MM.1S (cell line): Measurements from ENCODE around the gene MMP3.

Experiments
- DNase-seq: peaks from one replicate; pipeline ENCODE4 v3.0.0-alpha.2; 2015
- H2AFZ ChIP-seq: fragments of 300-600 bp; sonication (generic); 2 replicates; pipeline ENCODE4 v1.6.0; 2016; ENCODE audit warnings: antibody characterized with exemption, low read length
- H3F3A ChIP-seq: fragments of 300-600 bp; sonication (generic); 2 replicates; pipeline ENCODE4 v1.6.1; 2016; ENCODE audit warnings: mild to moderate bottlenecking, antibody characterized with exemption, low read length, moderate library complexity, mixed read lengths; ENCODE audit not compliant: insufficient read depth
- H3K27ac ChIP-seq: fragments of 300-600 bp; sonication (generic); 2 replicates; pipeline ENCODE4 v1.5.1; 2016; ENCODE audit warnings: mild to moderate bottlenecking, low read length
- H3K27me3 ChIP-seq: fragments of 300-600 bp; sonication (generic); replicated peaks from 2 replicates; pipeline ENCODE4 v1.6.0; 2016; ENCODE audit warnings: low read length; ENCODE audit not compliant: insufficient read depth
- H3K36me3 ChIP-seq: fragments of 300-600 bp; sonication (generic); replicated peaks from 2 replicates; pipeline ENCODE4 v1.6.1; 2016; ENCODE audit warnings: mild to moderate bottlenecking, low read length, mixed read lengths; ENCODE audit not compliant: insufficient read depth
- H3K4me1 ChIP-seq: fragments of 300-600 bp; sonication (generic); 2 replicates; pipeline ENCODE4 v1.6.1; 2016; ENCODE audit warnings: low read length, mixed read lengths
- H3K4me2 ChIP-seq: fragments of 300-600 bp; sonication (generic); 2 replicates; pipeline ENCODE4 v1.6.0; 2016; ENCODE audit warnings: low read depth, low read length
- H3K4me3 ChIP-seq: fragments of 300-600 bp; sonication (generic); 2 replicates; pipeline ENCODE4 v1.5.1; 2016; ENCODE audit warnings: low read length, mixed read lengths
- H3K79me2 ChIP-seq: fragments of 300-600 bp; sonication (generic); 2 replicates; pipeline ENCODE4 v1.6.1; 2016; ENCODE audit warnings: mixed run types, low read length, mixed read lengths
- H3K9ac ChIP-seq: fragments of 300-600 bp; sonication (generic); 2 replicates; pipeline ENCODE4 v1.6.1; 2016; ENCODE audit warnings: low read length, mixed read lengths
- H3K9me2 ChIP-seq: fragments of 300-600 bp; sonication (generic); replicated peaks from 2 replicates; pipeline ENCODE4 v1.6.1; 2016; ENCODE audit warnings: mild to moderate bottlenecking, low read length, mixed read lengths; ENCODE audit not compliant: insufficient read depth
- H3K9me3 ChIP-seq: fragments of 300-600 bp; sonication (generic); replicated peaks from 2 replicates; pipeline ENCODE4 v1.6.1; 2016; ENCODE audit warnings: mild to moderate bottlenecking, low read length, mixed read lengths; ENCODE audit not compliant: insufficient read depth
- H4K20me1 ChIP-seq: fragments of 300-600 bp; sonication (generic); 2 replicates; pipeline ENCODE4 v1.6.1; 2016; ENCODE audit warnings: mild to moderate bottlenecking, low read length, moderate library complexity, mixed read lengths; ENCODE audit not compliant: insufficient read depth
- CTCF ChIP-seq: fragments of 300-600 bp; sonication (generic); IDR thresholded peaks from 2 replicates; pipeline ENCODE4 v1.5.1; 2016; ENCODE audit warnings: antibody characterized with exemption, low read length, mixed read lengths
- EZH2 ChIP-seq: fragments of 300-600 bp; sonication (generic); optimal IDR thresholded peaks from 2 replicates; pipeline ENCODE3; 2017; ENCODE audit warnings: low read depth, mild to moderate bottlenecking, antibody characterized with exemption, low read length, mixed read lengths
- EZH2phosphoT487 ChIP-seq: fragments of 300-600 bp; sonication (generic); IDR thresholded peaks from 2 replicates; pipeline ENCODE4 v1.6.1; 2018; ENCODE audit warnings: antibody characterized with exemption, low read length

MMP3 gene

GRCh38 chr11:102836290-102836875, 7.0 kb downstream of the MMP3 start:
- Histone ChIP-seq H3K27me3 (no peaks in the 10 kb centered on the region), H3K9ac (no peak overlapping the region), H3K9me2 (no peaks in the 10 kb centered on the region), H2AFZ (no peak overlapping the region), H3K27ac (no peak overlapping the region), H3K4me3 (no peak overlapping the region), H3K4me1 (no peaks in the 10 kb centered on the region), H4K20me1 (no peaks in the 10 kb centered on the region), H3K9me3 (no peaks in the 10 kb centered on the region), H3K4me2 (no peak overlapping the region), H3F3A (no peaks in the 10 kb centered on the region), H3K36me3 (no peaks in the 10 kb centered on the region), H3K79me2 (no peaks in the 10 kb centered on the region)
- no peak for DNase-seq
- TF ChIP-seq EZH2phosphoT487 (no peak), CTCF (no peak), EZH2 (no peak)

- no peaks in the 10 kb centered on the region for H3K36me3 ChIP-seq
- H3K9me3 ChIP-seq, result no peaks in the 10 kb centered on the region
- H2AFZ ChIP-seq, result no peak overlapping the region
- H3F3A ChIP-seq, result no peaks in the 10 kb centered on the region
- H3K27ac ChIP-seq, result no peak overlapping the region
- H3K4me1 ChIP-seq, result no peaks in the 10 kb centered on the region
- H3K9ac ChIP-seq, result no peak overlapping the region
- no peaks in the 10 kb centered on the region for H3K79me2 ChIP-seq
- H4K20me1 ChIP-seq, result no peaks in the 10 kb centered on the region
- no peak overlapping the region for H3K4me3 ChIP-seq
- H3K4me2 ChIP-seq, result no peak overlapping the region
- H3K9me2 ChIP-seq, result no peaks in the 10 kb centered on the region
- no peaks in the 10 kb centered on the region for H3K27me3 ChIP-seq
- DNase-seq, result no peak
- TF ChIP-seq CTCF, result no peak
- no peak for TF ChIP-seq EZH2
- no peak for TF ChIP-seq EZH2phosphoT487
Observed at GRCh38 chr11:102833731-102834130, 9.7 kb downstream of the MMP3 start.

GRCh38 chr11:102832612-102833011, 10.8 kb downstream of the MMP3 start:
- no peaks in the 10 kb centered on the region for H3K79me2 ChIP-seq
- H3K4me3 ChIP-seq, result no peak overlapping the region
- no peaks in the 10 kb centered on the region for H3K27me3 ChIP-seq
- no peaks in the 10 kb centered on the region for H3F3A ChIP-seq
- DNase-seq, result no peak
- no peaks in the 10 kb centered on the region for H3K36me3 ChIP-seq
- no peak for TF ChIP-seq EZH2
- no peak overlapping the region for H3K4me2 ChIP-seq
- H4K20me1 ChIP-seq, result no peaks in the 10 kb centered on the region
- H2AFZ ChIP-seq, result no peak overlapping the region
- no peaks in the 10 kb centered on the region for H3K9me2 ChIP-seq
- no peaks in the 10 kb centered on the region for H3K9me3 ChIP-seq
- no peaks in the 10 kb centered on the region for H3K4me1 ChIP-seq
- H3K27ac ChIP-seq, result no peak overlapping the region
- no peak overlapping the region for H3K9ac ChIP-seq
